HEK293T (cell line): ENCODE measurements around the gene SLC26A1.

ENCODE experiments used
- ELF4 ChIP-seq: fragments of 450-650 bp; IDR thresholded peaks from 2 replicates; pipeline ENCODE4 v1.6.1; 2017; ENCODE audit warnings: antibody characterized with exemption
- FOXA1 ChIP-seq: fragments of 450-650 bp; IDR thresholded peaks from 2 replicates; pipeline ENCODE4 v1.6.1; 2016; ENCODE audit warnings: mild to moderate bottlenecking
- FOXK2 ChIP-seq: fragments of 450-650 bp; IDR thresholded peaks from 2 replicates; pipeline ENCODE4 v1.6.1; 2016; ENCODE audit warnings: mild to moderate bottlenecking
- FOXM1 ChIP-seq: fragments of 450-650 bp; IDR thresholded peaks from 2 replicates; pipeline ENCODE4 v1.6.1; 2017; ENCODE audit warnings: mild to moderate bottlenecking, borderline replicate concordance
- HDGF ChIP-seq: fragments of 450-650 bp; IDR thresholded peaks from 2 replicates; pipeline ENCODE4 v1.6.1; 2017; ENCODE audit warnings: antibody characterized with exemption, borderline replicate concordance
- SP1 ChIP-seq: fragments of 450-650 bp; IDR thresholded peaks from 2 replicates; pipeline ENCODE4 v1.6.1; 2017
- SUZ12 ChIP-seq: fragments of 450-650 bp; IDR thresholded peaks from 2 replicates; pipeline ENCODE4 v1.6.1; 2016; ENCODE audit warnings: mild to moderate bottlenecking
- TARDBP ChIP-seq: fragments of 450-650 bp; IDR thresholded peaks from 2 replicates; pipeline ENCODE4 v1.6.1; 2016
- ZNF384 ChIP-seq: fragments of 450-650 bp; IDR thresholded peaks from 2 replicates; pipeline ENCODE4 v1.6.1; 2016
- TF ChIP-seq, protein P1 (sequence below): fragments of 450-650 bp; IDR thresholded peaks from 2 replicates; pipeline ENCODE4 v1.6.1; 2016

DNA sequence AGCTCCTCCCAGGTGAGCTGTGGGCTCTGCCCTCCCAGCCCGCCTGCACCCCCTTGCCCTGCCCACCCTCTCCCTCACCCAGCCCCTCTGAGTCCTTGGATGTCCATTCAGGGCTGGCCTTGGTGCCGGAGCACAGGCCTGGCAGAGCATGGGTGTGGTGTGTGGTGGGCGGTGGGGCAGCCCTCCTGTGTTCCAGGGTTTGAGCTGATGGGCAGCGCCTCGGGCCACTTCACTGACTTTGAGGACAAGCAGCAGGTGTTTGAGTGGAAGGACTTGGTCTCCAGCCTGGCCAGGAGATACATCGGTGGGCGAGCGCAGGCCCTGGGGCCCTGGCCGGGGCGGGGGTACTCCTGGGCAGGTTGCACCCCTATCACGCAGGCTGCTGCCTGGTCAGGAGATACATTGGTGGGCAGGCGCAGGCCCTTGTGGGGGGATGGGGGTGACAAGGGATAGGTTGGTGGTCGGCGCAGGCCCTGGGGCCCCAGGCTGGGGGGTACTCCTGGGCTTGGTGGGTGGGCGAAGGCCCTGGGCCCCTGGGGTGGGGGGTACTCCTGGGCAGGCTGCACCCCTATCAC is 7.6 kb upstream of the SLC26A1 start:
- TF ChIP-seq ZNF384 = no peak
- TF ChIP-seq ELF4 = no peak
- no peak for TF ChIP-seq FOXM1
- TF ChIP-seq TARDBP = no peak
- no peak for TF ChIP-seq SP1
- TF ChIP-seq HDGF = no peak
- TF ChIP-seq, protein P1, sequence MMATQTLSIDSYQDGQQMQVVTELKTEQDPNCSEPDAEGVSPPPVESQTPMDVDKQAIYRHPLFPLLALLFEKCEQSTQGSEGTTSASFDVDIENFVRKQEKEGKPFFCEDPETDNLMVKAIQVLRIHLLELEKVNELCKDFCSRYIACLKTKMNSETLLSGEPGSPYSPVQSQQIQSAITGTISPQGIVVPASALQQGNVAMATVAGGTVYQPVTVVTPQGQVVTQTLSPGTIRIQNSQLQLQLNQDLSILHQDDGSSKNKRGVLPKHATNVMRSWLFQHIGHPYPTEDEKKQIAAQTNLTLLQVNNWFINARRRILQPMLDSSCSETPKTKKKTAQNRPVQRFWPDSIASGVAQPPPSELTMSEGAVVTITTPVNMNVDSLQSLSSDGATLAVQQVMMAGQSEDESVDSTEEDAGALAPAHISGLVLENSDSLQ = no peak
- no peak for TF ChIP-seq FOXA1
- no peak for TF ChIP-seq SUZ12
- TF ChIP-seq FOXK2 = no peak
